Measurements from ENCODE around the gene HJV.
"Not testable (repeated sequence)": the region's sequence is repeated elsewhere in the genome, so short reads cannot be mapped to it uniquely, and the experiment has no call there.

The HJV gene

DNA sequence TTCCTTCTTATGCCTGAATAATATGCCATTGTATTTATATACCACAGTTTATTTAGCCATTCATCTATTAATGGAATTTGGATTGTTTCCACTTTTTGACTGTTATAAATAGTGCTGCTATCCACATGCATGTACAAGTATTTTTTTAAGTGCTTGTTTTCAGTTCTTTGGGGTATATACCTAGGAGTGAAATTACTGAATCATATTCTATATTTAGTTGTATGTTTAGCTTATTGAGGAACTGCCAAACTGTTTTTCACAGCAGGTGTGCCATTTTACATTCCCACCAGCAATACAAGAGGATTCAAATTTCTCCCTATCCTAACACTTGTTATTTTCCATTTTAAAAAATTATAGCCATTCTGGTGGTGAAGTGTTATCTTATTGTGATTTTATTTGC, 7.6 kb upstream of the HJV start:
- TF ChIP-seq, protein P1, sequence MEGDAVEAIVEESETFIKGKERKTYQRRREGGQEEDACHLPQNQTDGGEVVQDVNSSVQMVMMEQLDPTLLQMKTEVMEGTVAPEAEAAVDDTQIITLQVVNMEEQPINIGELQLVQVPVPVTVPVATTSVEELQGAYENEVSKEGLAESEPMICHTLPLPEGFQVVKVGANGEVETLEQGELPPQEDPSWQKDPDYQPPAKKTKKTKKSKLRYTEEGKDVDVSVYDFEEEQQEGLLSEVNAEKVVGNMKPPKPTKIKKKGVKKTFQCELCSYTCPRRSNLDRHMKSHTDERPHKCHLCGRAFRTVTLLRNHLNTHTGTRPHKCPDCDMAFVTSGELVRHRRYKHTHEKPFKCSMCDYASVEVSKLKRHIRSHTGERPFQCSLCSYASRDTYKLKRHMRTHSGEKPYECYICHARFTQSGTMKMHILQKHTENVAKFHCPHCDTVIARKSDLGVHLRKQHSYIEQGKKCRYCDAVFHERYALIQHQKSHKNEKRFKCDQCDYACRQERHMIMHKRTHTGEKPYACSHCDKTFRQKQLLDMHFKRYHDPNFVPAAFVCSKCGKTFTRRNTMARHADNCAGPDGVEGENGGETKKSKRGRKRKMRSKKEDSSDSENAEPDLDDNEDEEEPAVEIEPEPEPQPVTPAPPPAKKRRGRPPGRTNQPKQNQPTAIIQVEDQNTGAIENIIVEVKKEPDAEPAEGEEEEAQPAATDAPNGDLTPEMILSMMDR (IDR thresholded peaks at IDR 0.05; ENCODE audit: extremely low read depth, insufficient read depth, missing control alignments), result no peak
- in situ Hi-C loops (cut with MboI; ENCODE audit: low pct_unique_long_range_greater_than_20kb, low sequenced_read_pairs, unreplicated experiment), result no loop called here
- DNase-seq (ENCODE audit: low spot score), result no peak

DNA sequence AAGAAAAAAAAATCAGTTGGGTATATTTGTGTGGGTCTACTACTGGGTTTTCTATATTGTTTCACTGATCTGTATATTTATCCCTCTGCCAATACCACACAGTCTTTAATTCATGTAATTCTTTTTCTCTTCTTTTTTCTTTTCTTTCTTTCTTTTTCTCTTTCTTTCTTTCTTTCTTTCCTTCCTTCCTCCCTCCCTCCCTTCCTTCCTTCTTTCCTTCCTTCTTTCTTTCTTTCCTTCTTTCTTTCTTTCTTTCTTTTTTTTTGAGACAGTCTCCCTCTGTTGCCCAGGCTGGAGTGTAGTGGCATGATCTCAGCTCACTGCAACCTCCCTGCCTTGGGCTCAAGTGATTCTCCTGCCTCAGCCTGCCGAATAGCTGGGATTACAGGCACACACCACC, 5.1 kb upstream of the HJV start:
- DNase-seq (ENCODE audit: low spot score); in situ Hi-C loops (cut with MboI; ENCODE audit: low pct_unique_long_range_greater_than_20kb, low sequenced_read_pairs, unreplicated experiment): not testable (repeated sequence)

DNA sequence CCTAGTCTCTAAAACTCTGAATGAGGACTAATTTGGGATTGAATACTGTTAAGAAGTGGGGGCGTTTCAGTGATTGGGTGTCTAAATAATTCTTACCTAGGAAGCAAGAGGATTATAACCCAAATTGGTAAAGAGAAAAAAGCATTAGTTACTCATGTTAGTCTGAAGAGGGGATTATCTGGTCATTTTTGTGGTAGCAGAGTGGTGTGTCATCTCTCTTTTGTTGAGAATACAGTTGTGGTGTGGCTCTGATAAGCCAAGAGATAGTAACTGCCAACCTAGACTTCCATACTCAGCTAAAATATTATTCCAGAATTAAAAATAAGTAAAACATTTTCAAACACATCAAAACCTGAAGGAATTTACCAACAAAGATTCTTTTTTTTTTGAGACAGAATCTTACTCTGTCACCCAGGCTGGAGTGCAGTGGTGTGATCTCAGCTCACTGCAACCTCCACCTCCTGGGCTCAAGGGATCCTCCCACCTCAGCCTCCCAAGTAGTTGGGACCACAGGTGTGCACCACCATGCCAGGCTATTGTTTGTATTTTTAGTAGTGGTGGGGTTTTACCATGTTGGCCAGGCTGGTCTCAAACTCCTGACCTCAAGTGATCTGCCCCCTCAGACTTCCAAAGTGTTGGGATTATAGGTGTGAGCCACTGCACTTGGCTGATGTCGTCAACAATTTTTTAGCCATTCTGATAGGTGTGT, 4.4 kb upstream of the HJV start:
- DNase-seq (ENCODE audit: low spot score); in situ Hi-C loops (cut with MboI; ENCODE audit: low pct_unique_long_range_greater_than_20kb, low sequenced_read_pairs, unreplicated experiment): not testable (repeated sequence)

DNA sequence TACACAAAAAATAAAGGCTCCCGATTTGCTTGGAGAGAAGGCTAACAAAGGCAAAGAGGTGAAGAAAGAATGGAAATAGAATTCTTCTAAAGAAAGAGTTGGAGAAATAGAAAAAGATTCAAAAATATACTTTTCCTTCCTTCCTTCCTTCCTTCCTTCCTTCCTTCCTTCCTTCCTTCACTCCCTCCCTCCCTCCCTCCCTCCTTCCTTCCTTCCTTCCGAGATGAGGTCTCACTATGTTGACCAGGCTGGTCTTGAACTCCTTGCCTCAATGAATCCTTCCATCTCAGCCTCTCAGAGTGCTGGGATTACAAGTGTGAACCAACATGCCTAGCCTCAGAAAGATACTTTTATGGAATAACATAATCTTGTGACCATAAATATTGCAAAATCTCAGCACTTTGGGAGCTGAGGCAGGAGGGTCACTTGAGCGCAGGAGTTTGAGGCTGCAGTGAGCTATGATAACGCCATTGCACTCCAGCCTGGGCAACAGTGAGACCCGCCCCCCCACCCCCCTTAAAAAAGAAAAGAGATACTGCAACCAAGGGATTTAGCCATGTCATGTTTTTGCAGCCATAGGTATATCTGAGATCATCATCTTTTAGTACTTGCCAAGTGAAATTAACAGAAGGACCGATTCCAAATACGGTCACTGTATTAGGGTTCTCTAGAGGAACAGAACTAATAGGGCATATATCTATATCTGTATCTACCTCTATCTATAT, 1.0 kb upstream of the HJV start:
- TF ChIP-seq, protein P1 (IDR thresholded peaks at IDR 0.05; ENCODE audit: extremely low read depth, insufficient read depth, missing control alignments), result no peak
- in situ Hi-C loops (cut with MboI; ENCODE audit: low pct_unique_long_range_greater_than_20kb, low sequenced_read_pairs, unreplicated experiment), result loop anchor here (25.0 kb wide), 1 partner anchor 135 kb away; the partner anchor contains the start of gene ANKRD35
- no peak for DNase-seq (ENCODE audit: low spot score)

DNA sequence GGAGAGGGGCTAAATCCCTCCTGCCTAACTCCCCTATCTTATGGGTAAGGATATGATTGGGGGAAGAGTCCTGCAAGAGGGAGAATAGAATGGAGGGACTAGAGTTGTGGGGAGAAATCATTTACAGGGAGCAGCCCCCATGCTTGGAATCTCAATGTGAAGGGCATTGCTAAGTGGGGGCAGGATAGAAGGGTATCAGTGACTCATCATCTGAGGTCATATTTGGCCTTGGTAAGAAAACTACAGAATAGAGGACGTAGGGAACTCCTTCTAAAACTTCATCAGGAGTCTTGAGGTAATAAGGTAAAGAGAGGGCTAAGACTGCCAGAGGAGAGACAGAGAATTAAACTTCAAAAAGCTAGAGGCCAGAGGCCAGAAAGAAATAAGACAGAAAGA, 487 bp downstream of the HJV start:
- no peak for DNase-seq (ENCODE audit: low spot score)

DNA sequence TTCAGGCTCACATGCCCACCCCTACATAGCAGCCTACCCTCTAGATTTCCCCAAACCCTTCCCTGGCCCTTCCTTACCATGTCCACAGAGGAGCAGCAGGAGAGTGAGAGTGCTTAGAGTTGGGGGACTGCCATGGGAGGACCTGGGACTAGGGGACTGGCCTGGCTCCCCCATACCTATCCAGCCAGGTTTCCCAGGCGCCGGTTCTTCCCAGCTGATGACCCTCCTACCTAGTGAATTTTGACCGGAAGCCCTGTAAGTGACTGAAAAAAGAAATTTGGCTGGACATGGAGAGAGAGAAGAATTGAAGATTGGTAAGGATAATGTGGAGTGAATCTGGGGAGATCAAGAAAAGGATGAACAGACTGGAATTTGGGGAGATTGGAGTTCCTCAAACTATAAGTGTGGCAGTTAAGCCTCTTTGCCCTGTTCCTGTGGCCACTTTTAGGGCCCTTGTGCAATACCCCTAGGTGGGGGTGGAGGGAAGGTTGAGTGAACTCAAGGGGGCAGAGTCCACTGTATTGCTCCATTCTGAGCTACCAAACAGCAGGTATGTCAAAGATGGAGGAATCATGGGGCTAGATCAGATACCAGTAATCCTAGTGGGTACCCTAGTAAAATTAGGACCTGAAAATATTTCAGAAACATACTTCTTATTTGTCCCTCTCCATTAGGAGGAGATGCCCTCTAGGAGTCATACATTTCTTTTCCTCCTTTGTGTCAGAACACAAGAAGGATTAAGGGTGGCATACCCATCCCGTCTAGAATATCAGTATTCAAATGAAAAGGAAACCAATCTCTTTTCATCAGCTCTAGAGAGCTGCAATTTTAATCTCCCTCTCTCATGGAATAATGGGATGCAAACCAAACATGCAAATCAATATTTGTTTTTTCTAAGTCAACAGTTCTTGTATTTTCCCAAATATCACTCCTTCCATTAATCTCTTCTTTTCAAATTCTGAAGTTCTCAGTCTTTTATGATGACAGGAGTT, 1.2 kb downstream of the HJV start:
- TF ChIP-seq, protein P1 (IDR thresholded peaks at IDR 0.05; ENCODE audit: extremely low read depth, insufficient read depth, missing control alignments), result no peak
- DNase-seq (ENCODE audit: low spot score), result no peak
- in situ Hi-C loops (cut with MboI; ENCODE audit: low pct_unique_long_range_greater_than_20kb, low sequenced_read_pairs, unreplicated experiment), result loop anchor here (25.0 kb wide), 1 partner anchor 133 kb away; the partner anchor contains the start of gene ANKRD35

More for the DNA sequence above, 487 bp downstream of the HJV start:
- in situ Hi-C loops (cut with MboI; ENCODE audit: low pct_unique_long_range_greater_than_20kb, low sequenced_read_pairs, unreplicated experiment), result loop anchor here (25.0 kb wide), 1 partner anchor 134 kb away; the partner anchor contains the start of gene ANKRD35
- TF ChIP-seq, protein P1 (IDR thresholded peaks at IDR 0.05; ENCODE audit: extremely low read depth, insufficient read depth, missing control alignments), result no peak
